Psoas muscle (tissue), 8 donors: Measurements from ENCODE around the gene CACNA1S. TPM values are rescaled to one million over a fixed set of nuclear protein-coding genes. Genes with fewer than 3 reads are reported as not detected.

Source experiments
- ATAC-seq, 4 donors: fragments of 200-7000 bp; cut with Tn5 transposase; one replicate each; pipeline ENCODE4 v1.9.1; 2020; ENCODE audit warnings: moderate library complexity in 3 of 4, mild to moderate bottlenecking in 2 of 4
- DNase-seq, 2 donors: peaks; one replicate each; pipeline ENCODE4 v3.0.0-alpha.2; 2020
- H3K27ac ChIP-seq: fragments of 200-600 bp; one replicate; pipeline ENCODE4 v1.8.0; 2022
- H3K27me3 ChIP-seq, 3 donors: fragments of 200-600 bp in 1 of 3; one replicate each; pipeline versions ENCODE4 v1.6.1 to v1.8.0; 2013 to 2022; ENCODE audit warnings: low read length in 2 of 3, mild to moderate bottlenecking in 2 of 3, moderate library complexity in 1 of 3; ENCODE audit not compliant: insufficient read depth in 3 of 3
- H3K36me3 ChIP-seq, 2 donors: fragments of 200-600 bp in 1 of 2; one replicate each; pipeline versions ENCODE4 v1.6.1 to v1.8.0; 2013 to 2022; ENCODE audit warnings: low read depth in 1 of 2, mild to moderate bottlenecking in 1 of 2, moderate library complexity in 1 of 2; ENCODE audit not compliant: insufficient read depth in 1 of 2
- H3K4me1 ChIP-seq: fragments of 200-600 bp; one replicate; pipeline ENCODE4 v1.8.0; 2022
- H3K4me3 ChIP-seq: fragments of 200-600 bp; one replicate; pipeline ENCODE4 v1.8.0; 2022; ENCODE audit warnings: mild to moderate bottlenecking
- H3K9me3 ChIP-seq: fragments of 200-600 bp; one replicate; pipeline ENCODE4 v1.8.0; 2022
- WGBS, 3 donors: extraction: QIAGEN DNeasy Blood & Tissue Kit; methylation state at CpG; one replicate each; pipeline versions ENCODE4 v1.1.6 to v1.1.7; 2013; 5-methylcytosine and 5-hydroxymethylcytosine counted together
- intact Hi-C, 2 donors: fragments of 100-400 bp; cut with DNase I; formaldehyde crosslinking; loops; one replicate each; pipeline versions ENCODE4 v1.11.0 to v1.14.2; 2022
- polyA plus RNA-seq, 3 donors: library from polyadenylated mRNA; stranded (reverse); fragments of 200-250 nt; gene quantifications; one replicate each; pipeline ENCODE4 v1.2.3, GENCODE V29; 2013
- total RNA-seq, 4 donors: library from RNA; stranded (reverse); fragmentation: NEBNext Ultra II Directional in 2 of 4; extraction: Animal tissue kit (Norgen Biotek cat#: 25700) in 2 of 4; gene quantifications; one replicate each; pipeline versions ENCODE4 v1.2.1 to v1.2.4, GENCODE V29; 2021 to 2023
- TF ChIP-seq, protein P1 (sequence below): fragments of 200-600 bp; IDR thresholded peaks from one replicate; pipeline ENCODE4 v1.8.0; 2022; ENCODE audit warnings: antibody characterized with exemption
- donor health status: healthy with polysubstance abuse.
- donor health status: DM: no; HTN: no; CAD: no; lungs with moderate emphysema.
- donor health status: Bipolar disorder and iron deficiency.
- donor health status: healthy.
- donor health status: DM: yes; HTN: yes; CAD: no.
- donor health status: DM: no; HTN: no; CAD: no.
- donor health status: DM: no; HTN: no; CAD: no.
- donor health status: DM: yes; HTN: yes; CAD: no.

Gene CACNA1S
- total and polyA plus RNA-seq, 7 donors, result 11.9 to 269 (median 56.3) TPM

DNA sequence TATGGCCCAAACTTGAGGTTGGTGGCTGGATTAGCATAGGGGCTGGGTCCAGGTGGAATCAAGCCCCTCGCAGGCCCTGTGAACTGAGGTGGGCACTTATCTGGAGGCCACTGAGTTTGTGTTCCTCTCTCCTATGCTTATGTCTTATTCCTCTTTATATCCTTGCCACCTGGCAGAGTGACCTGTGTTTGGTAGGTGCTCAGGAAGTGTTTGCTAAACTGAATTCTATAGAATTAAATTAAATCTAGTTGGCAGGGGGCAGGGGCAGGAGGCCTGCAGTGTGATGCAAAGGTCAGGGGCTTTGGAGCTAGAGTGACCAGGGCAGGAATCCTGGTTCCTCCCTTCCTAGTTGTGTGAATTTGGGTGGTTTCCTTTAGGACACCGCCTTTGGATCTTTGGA lies 43.1 kb upstream of the CACNA1S start:
- Histone ChIP-seq H3K27me3 (no peaks in the 10 kb centered on the region), H3K9me3 (no peaks in the 10 kb centered on the region), H3K4me1 (peaks cover 24% of the 10 kb centered on the region), H3K27ac (no peak overlapping the region), H3K4me3 (no peak overlapping the region), H3K36me3 (peaks cover 0 to 18% of the 10 kb centered on the region in 2 donors)
- 89 to 95% (median 91%) methylated on average over 2 of the region's 2 CpGs for WGBS, 3 donors
- ATAC-seq, result no peak
- TF ChIP-seq, protein P1, sequence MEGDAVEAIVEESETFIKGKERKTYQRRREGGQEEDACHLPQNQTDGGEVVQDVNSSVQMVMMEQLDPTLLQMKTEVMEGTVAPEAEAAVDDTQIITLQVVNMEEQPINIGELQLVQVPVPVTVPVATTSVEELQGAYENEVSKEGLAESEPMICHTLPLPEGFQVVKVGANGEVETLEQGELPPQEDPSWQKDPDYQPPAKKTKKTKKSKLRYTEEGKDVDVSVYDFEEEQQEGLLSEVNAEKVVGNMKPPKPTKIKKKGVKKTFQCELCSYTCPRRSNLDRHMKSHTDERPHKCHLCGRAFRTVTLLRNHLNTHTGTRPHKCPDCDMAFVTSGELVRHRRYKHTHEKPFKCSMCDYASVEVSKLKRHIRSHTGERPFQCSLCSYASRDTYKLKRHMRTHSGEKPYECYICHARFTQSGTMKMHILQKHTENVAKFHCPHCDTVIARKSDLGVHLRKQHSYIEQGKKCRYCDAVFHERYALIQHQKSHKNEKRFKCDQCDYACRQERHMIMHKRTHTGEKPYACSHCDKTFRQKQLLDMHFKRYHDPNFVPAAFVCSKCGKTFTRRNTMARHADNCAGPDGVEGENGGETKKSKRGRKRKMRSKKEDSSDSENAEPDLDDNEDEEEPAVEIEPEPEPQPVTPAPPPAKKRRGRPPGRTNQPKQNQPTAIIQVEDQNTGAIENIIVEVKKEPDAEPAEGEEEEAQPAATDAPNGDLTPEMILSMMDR, result no peak
- intact Hi-C loops, result no loop called here
- DNase-seq, result no peak

DNA sequence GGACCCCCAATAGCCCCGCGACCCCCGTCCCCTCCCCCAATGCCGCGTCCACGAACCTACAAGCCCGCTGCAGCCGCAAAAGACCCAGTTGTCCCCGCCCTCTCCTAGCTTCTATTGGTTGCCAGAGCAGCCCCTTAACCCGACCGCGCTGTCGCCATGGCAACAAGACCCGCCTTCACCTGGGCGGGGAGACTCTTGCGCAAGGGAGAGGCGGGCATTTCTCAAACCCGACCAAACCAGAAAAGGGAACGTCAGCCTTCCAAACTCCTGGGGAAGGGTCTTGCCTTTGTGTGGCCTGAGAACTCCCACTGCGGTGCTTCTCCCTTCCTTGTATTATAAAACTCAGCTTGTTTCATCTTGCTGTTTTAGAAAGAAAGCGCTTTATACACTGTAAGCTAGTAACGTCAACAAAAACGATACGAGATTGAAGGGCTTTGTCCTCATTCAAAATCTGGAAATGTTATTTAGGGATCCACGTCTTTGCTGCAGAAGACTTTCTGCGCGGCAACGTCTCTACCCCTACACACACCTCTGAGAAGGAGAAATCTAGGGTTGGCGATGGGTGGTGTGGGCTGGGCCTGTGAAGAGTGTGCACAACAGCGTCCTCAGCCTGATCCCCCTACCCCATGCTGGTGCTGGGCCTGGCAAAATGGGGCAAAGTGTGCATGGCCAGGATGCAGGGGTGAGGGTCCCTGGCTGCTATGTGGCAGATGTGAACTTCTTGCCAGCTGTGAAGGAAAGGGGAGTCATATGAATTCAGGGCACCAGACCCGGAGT lies 42.4 kb upstream of the CACNA1S start, which contains the start of gene TMEM9:
TMEM9 (minus strand) TSS at position 86 of the 777 bp plus-strand sequence. CDS start 551 bp downstream, outside the sequence.
- intact Hi-C loops, result loop anchor here in 1 of 2 donors (5.0 kb wide), 1 partner anchor 33 kb away; no protein-coding TSS in a partner anchor
- H3K4me1 ChIP-seq, result peaks cover 29% of the 10 kb centered on the region
- H3K36me3 ChIP-seq, result peaks cover 0 to 26% of the 10 kb centered on the region in 2 donors
- H3K4me3 ChIP-seq, result peak within 1 kb of the TSS; percentile 85
- H3K9me3 ChIP-seq, result no peaks in the 10 kb centered on the region
- H3K27me3 ChIP-seq, result no peaks in the 10 kb centered on the region
- WGBS, 3 donors, result 7 to 9% (median 8%) methylated on average over 27 to 31 of the region's 31 CpGs
- H3K27ac ChIP-seq, result peak within 1 kb of the TSS; percentile 73
- TF ChIP-seq, protein P1, result no peak
- peak; percentile 96 to 98 for DNase-seq
- ATAC-seq, result peak; percentile 93 to 98 (median 96)

DNA sequence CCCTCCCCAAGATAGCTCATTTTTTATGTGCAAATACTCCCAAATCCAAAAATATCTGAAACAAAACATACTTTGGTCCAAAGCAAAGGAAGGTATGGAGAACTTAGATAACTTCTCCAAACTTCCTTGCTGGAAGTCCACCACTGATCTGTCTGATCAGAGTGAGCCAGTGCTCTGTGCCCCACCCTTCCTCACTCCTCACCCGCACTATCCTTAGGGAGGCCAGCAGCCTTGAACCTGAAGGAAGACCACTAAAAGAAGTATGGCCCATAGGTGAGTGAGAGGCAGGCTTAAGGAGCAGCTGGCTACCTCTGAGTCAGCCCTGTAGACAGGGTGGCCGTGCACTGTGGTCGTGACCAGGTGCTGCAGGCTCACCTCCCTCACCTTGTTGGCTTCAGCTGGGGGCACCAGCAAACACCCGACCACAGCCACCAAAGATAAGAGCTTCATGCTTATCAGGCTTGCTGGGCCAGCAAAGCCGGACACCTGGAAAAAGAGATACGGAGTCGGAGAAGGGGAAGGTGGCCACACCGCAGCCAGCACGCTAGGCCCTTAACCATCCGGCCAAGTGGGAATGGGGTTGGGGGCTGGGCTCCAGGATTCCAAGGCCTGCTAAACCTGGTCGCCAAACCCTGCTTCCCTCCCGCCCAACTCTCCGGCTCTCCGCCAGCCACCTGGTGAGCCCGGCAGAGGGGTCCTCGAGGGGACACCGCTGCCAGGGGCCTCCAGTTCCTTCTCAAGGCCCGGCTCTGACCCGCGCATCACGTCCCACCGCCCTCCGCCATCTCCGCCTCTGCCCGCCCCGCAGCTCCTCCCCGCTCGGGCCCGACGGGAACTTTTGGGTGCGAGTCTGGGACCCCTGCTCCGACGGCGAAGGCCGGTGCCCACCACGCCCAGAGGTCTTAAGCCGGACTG lies 41.5 kb upstream of the CACNA1S start:
- peaks cover 31% of the 10 kb centered on the region for H3K4me1 ChIP-seq
- DNase-seq (no peak), ATAC-seq (peak; percentile 62 to 81 (median 70))
- TF ChIP-seq, protein P1, result no peak
- no peaks in the 10 kb centered on the region for H3K9me3 ChIP-seq
- intact Hi-C loops, result loop anchor here in 1 of 2 donors (5.0 kb wide), 1 partner anchor 34 kb away; no protein-coding TSS in a partner anchor
- H3K36me3 ChIP-seq, result peaks cover 0 to 34% of the 10 kb centered on the region in 2 donors
- H3K27ac ChIP-seq, result peak overlapping the region; percentile 73
- 4 to 11% (median 9%) methylated on average over 25 to 37 of the region's 37 CpGs for WGBS, 3 donors
- no peaks in the 10 kb centered on the region for H3K27me3 ChIP-seq
- H3K4me3 ChIP-seq, result peak overlapping the region; percentile 85

- peaks cover 25% of the 10 kb centered on the region for H3K4me1 ChIP-seq
- ATAC-seq, result peak in 2 of 4 donors; percentile 52 to 55
- H3K4me3 ChIP-seq, result no peak overlapping the region
- no peaks in the 10 kb centered on the region for H3K9me3 ChIP-seq
- no peak for DNase-seq
- H3K27ac ChIP-seq, result no peak overlapping the region
- TF ChIP-seq, protein P1, result peak; percentile 43
- WGBS, 3 donors, result 64 to 83% (median 77%) methylated on average over 4 of the region's 4 CpGs
- H3K27me3 ChIP-seq, result no peaks in the 10 kb centered on the region
- H3K36me3 ChIP-seq, result peaks cover 0 to 77% of the 10 kb centered on the region in 2 donors
- intact Hi-C loops, result loop anchor here (2.0 to 5.0 kb wide), 2 partner anchors 73 kb away; no protein-coding TSS in a partner anchor
Measured at GRCh38 chr1:201149400-201149799, 37.2 kb upstream of the CACNA1S start.
